HepG2 (cell line): ENCODE results near the gene PLIN4. TPM values are rescaled to one million over a fixed set of nuclear protein-coding genes. Genes with fewer than 3 reads are reported as not detected.

ENCODE experiments used
- CBX5 ChIP-seq: sonication (generic); formaldehyde crosslinking; IDR thresholded peaks from 2 replicates; pipeline ENCODE4 v1.4.0; 2020; ENCODE audit warnings: missing genetic modification reagents, borderline replicate concordance
- ELF3 ChIP-seq: IDR thresholded peaks from 2 replicates; pipeline ENCODE4 v1.6.1; 2016; ENCODE audit warnings: missing genetic modification reagents, missing compliant biosample characterization
- FOSL1 ChIP-seq: sonication (generic); formaldehyde crosslinking; IDR thresholded peaks from 2 replicates; pipeline ENCODE4 v1.9.0; 2021; ENCODE audit warnings: missing genetic modification reagents, borderline replicate concordance
- FOXA1 ChIP-seq, 2 experiments: fragments of 450-650 bp in 1 of 2; sonication (generic) in 1 of 2; formaldehyde crosslinking in 1 of 2; IDR thresholded peaks; 2 replicates each; pipeline versions ENCODE4 v1.4.0 to v1.6.1; 2016 to 2020; ENCODE audit warnings: missing genetic modification reagents in 1 of 2
- GATAD1 ChIP-seq: IDR thresholded peaks from 2 replicates; pipeline ENCODE4 v1.6.1; 2016; ENCODE audit warnings: missing genetic modification reagents, missing compliant biosample characterization
- HNF4G ChIP-seq, 2 experiments: sonication (generic) in 1 of 2; formaldehyde crosslinking in 1 of 2; IDR thresholded peaks; 2 replicates each; pipeline versions ENCODE4 v1.4.0 to v1.6.1; 2011 to 2020; ENCODE audit warnings: borderline replicate concordance in 2 of 2, low read depth in 2 of 2, mild to moderate bottlenecking in 2 of 2, low read length in 1 of 2, missing genetic modification reagents in 1 of 2, moderate library complexity in 1 of 2
- LBX2 ChIP-seq: sonication (generic); formaldehyde crosslinking; IDR thresholded peaks from 2 replicates; pipeline ENCODE4 v1.5.0; 2020; ENCODE audit warnings: missing genetic modification reagents, mild to moderate bottlenecking, borderline replicate concordance
- NFAT5 ChIP-seq: sonication (generic); formaldehyde crosslinking; IDR thresholded peaks from 2 replicates; pipeline ENCODE4 v1.4.0; 2020; ENCODE audit warnings: missing genetic modification reagents
- SETDB1 ChIP-seq: sonication (generic); formaldehyde crosslinking; IDR thresholded peaks from 2 replicates; pipeline ENCODE4 v1.5.1; 2020; ENCODE audit warnings: missing genetic modification reagents, mild to moderate bottlenecking, borderline replicate concordance
- YEATS4 ChIP-seq: sonication (generic); formaldehyde crosslinking; IDR thresholded peaks from 2 replicates; pipeline ENCODE4 v1.4.0; 2020; ENCODE audit warnings: missing genetic modification reagents, borderline replicate concordance
- ZGPAT ChIP-seq: IDR thresholded peaks from 2 replicates; pipeline ENCODE4 v1.6.1; 2016; ENCODE audit warnings: mild to moderate bottlenecking
- ZNF224 ChIP-seq: sonication (generic); formaldehyde crosslinking; IDR thresholded peaks from 2 replicates; pipeline ENCODE4 v1.5.0; 2020; ENCODE audit warnings: mild to moderate bottlenecking, missing genetic modification reagents
- ZNF276 ChIP-seq: sonication (generic); formaldehyde crosslinking; IDR thresholded peaks from 2 replicates; pipeline ENCODE4 v1.4.0; 2020; ENCODE audit warnings: mild to moderate bottlenecking, low read depth, missing genetic modification reagents
- ZNF296 ChIP-seq: sonication (generic); formaldehyde crosslinking; conservative IDR thresholded peaks from 2 replicates; pipeline ENCODE4 v1.5.0; 2020; ENCODE audit warnings: mild to moderate bottlenecking, missing genetic modification reagents
- ZNF556 ChIP-seq: sonication (generic); formaldehyde crosslinking; IDR thresholded peaks from 2 replicates; pipeline ENCODE4 v1.4.0; 2020; ENCODE audit warnings: mild to moderate bottlenecking, missing genetic modification reagents, borderline replicate concordance
- ZNF724P ChIP-seq: sonication (generic); formaldehyde crosslinking; IDR thresholded peaks from 2 replicates; pipeline ENCODE4 v1.8.0; 2022; ENCODE audit warnings: missing genetic modification reagents, borderline replicate concordance
- ZNF776 ChIP-seq: sonication (generic); formaldehyde crosslinking; IDR thresholded peaks from 2 replicates; pipeline ENCODE4 v1.4.0; 2020; ENCODE audit warnings: mild to moderate bottlenecking, missing genetic modification reagents
- polyA plus RNA-seq, 8 experiments: library from polyadenylated mRNA; depleted of rRNA in 3 of 8; stranded (reverse) in 7 of 8; unstranded in 1 of 8; fragments of >200 nt; fragmentation: Illumina TruSeq in 4 of 8; extraction: Trizol in 4 of 8; gene quantifications; 2 replicates each; pipeline versions ENCODE4 v1.2.1 to v1.2.3, GENCODE V29; 2011 to 2016; ENCODE audit warnings: low read depth in 4 of 8, missing spikeins in 1 of 8, mixed read lengths in 1 of 8; ENCODE audit not compliant: insufficient read depth in 1 of 8
- total RNA-seq, 5 experiments: library from RNA; depleted of rRNA; stranded (reverse); fragments of >200 nt; fragmentation: Illumina TruSeq; extraction: Trizol; gene quantifications; 2 replicates each; pipeline ENCODE4 v1.2.3, GENCODE V29; 2016; ENCODE audit warnings: low read depth in 1 of 5
- TF ChIP-seq, protein P1 (sequence below): sonication (generic); formaldehyde crosslinking; IDR thresholded peaks from 2 replicates; pipeline ENCODE4 v1.5.0; 2020; ENCODE audit warnings: missing genetic modification reagents, mild to moderate bottlenecking, borderline replicate concordance

Gene PLIN4
- total and polyA plus RNA-seq, 2 of the 13 experiments (the other 11 are each of a cell fraction or from before 2014, with no cell fraction given): 1.1 to 1.3 TPM

DNA sequence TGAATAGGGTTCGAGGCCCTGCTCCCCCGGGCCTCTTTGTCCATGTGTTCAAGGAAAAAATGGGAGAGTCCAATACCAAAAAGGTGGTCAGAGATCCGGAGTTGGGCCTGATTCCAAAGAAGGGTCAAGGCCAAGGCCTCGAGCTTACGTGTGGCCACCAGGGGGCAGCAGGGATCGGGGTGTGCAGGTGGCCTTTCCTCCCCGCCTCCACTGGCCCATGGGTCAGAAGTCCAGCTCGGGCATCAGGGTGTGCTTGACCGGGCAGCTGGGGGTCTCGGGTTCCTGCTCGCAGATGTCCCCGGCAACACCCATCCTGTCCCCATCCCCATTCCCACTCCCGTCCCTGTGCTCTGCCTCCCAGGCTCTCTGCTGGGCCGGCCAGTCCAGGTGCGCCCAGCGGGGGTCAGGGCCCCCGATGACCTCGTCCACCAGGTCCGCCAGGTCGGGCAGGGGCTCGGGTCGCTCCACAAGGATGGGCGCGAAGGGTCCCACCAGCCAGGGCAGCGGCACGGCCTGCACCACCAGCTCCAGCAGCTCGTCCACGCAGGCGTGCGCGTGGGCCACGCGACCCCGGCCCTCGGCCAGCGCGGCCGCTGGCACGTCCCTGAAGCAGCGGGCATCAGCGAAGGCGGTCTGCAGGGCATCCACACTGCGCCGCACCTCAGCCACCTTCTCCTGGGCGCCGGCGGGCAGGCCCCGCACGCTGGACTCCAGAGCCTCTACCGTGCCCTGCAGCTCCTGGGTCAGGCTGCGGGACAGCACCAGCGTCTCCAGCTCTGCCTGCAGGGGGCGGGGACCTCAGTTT, 5.2 kb upstream of the PLIN4 start (continued):
- TF ChIP-seq HNF4G (IDR thresholded peaks at IDR 0.05; ENCODE audit: borderline replicate concordance, low read depth, low read length) (peak; percentile 88), HNF4G (CRISPR knock-in tag; IDR thresholded peaks at IDR 0.05; ENCODE audit: borderline replicate concordance, low read depth) (0 out of 2 replicates have a peak, but pooled peaks have one; percentile 56), ELF3 (CRISPR knock-in tag) (peak; percentile 40; the same call in 1 of the 2 replicates), ZNF296 (peak; percentile 77; the same call in 1 of the 2 replicates), LBX2 (CRISPR knock-in tag) (no peak), FOSL1 (CRISPR knock-in tag) (no peak), ZNF556 (CRISPR knock-in tag) (no peak), NFAT5 (CRISPR knock-in tag) (no peak), YEATS4 (CRISPR knock-in tag) (peak; percentile 30; the same call in 1 of the 2 replicates), GATAD1 (CRISPR knock-in tag) (no peak), CBX5 (CRISPR knock-in tag) (no peak), SETDB1 (CRISPR knock-in tag) (no peak), ZNF276 (CRISPR knock-in tag) (no peak), ZNF224 (CRISPR knock-in tag) (no peak), ZNF776 (CRISPR knock-in tag) (no peak), ZNF724P (CRISPR knock-in tag) (no peak), ZGPAT (CRISPR knock-in tag) (peak; percentile 58), FOXA1 (IDR thresholded peaks at IDR 0.05) (no peak), FOXA1 (CRISPR knock-in tag; IDR thresholded peaks at IDR 0.05) (no peak)
- TF ChIP-seq, protein P1, sequence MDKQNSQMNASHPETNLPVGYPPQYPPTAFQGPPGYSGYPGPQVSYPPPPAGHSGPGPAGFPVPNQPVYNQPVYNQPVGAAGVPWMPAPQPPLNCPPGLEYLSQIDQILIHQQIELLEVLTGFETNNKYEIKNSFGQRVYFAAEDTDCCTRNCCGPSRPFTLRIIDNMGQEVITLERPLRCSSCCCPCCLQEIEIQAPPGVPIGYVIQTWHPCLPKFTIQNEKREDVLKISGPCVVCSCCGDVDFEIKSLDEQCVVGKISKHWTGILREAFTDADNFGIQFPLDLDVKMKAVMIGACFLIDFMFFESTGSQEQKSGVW (CRISPR knock-in tag): no peak
